Skin of body (tissue), 2 donors: Measurements from ENCODE around the gene RHEX. TPM values are rescaled to one million over a fixed set of nuclear protein-coding genes. Genes with fewer than 3 reads are reported as not detected.
"Not testable (repeated sequence)": the region's sequence is repeated elsewhere in the genome, so short reads cannot be mapped to it uniquely, and the experiment has no call there.

Experiments used
- DNase-seq: peaks from one replicate; lab custom pipeline; 2025; lab: John Stamatoyannopoulos, UW
- total RNA-seq: library from RNA; depleted of rRNA; stranded (reverse); fragments of >200 nt; gene quantifications from one replicate; pipeline ENCODE4 v1.2.3, GENCODE V29; 2014

The RHEX gene
- total RNA-seq, 1 donor from 2014 or later, result 5.5 TPM

DNA sequence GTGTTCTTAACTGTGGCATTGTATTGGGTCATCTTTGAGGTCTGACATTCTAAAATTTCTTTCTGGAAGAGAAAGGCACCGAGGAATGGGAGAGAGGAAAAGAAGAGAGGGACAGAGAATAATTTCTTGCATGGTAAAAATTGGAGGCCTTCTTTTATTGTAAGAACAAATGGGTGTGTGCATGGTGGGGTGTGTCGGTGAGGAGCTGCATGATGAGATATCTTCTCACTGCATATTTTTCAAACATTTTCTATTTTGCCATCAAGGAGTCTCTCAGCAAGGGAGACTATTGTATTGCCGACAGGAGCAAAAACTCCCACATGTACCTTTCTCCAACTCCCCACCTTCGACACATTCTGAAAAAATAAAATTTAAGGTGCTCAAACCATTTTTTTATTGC, 22.8 kb upstream of the RHEX start:
- no peak for DNase-seq

DNA sequence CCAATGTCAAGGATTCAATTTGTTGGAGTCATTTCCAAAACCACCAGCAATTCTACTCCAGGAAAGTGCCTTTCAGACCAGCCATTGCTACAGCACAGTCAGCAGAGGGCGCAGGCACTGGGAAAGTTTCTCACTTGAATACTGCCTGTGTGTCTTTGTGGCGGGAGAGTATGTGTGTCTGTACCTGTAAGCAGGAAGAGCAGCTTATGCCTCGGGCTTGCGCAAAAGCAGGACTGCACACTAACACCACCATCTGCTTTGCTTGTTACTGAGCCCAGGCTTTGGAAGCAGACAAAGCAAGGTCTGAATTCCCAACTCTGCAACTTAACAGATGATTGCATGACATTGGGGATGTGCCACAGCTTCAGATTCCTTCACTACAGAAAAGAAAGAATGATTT, 22.3 kb upstream of the RHEX start:
- DNase-seq, result peak; percentile 18

DNA sequence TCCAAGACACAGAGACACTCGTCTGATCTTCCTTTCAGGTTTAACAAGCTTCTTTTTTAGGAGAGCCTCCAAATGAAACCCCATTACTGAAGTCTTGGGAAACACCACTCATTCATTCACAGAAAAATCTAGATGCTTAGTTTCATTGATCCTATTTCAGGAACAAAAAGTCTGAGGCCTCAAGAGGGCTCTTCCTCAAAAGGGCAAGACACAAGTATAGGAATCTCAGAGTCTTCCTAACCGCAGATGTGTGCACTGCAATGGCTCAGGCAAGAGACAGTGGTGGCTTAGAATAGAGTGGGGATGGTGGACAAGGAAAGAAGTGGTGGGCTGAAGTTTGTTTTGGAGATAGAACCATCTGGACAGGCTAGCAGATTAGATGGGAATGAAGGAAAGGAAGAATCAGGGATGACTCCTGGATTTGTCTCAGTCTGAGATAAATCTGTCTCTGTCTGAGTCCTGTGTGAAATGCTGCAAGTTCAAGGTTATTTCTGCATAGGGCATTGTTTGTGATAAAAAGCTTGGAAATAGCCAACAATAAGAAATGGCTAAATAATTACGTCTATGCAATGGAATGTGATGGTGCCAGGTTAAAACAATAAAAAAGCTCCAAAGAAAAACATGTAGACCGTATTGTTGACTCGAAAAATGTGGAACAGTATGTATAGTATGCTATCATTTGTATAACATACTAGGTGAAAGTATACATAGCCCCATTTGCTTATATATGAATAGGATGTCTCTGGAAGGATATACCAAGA, 20.4 kb upstream of the RHEX start:
- DNase-seq, result no peak

DNA sequence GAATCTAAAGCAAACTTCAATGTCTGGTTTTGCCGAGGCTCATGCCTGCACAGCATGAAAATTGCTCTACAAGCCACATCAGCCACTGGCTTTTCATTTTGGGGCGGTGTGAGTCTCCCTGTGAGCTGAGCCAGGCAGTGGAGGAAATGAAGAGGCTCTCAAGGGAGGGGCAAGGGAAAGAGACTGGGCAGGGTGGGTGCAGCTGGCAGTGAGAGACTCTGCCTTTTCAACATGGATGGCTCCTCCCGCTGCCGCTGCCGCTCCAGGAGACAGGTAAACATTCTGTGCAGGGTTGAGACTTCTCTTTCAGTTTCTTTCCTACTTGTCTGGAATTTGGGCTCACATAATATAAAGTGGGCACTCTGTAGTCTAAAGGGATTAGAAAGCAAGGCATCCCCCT, 17.9 kb upstream of the RHEX start:
- DNase-seq, result no peak

DNA sequence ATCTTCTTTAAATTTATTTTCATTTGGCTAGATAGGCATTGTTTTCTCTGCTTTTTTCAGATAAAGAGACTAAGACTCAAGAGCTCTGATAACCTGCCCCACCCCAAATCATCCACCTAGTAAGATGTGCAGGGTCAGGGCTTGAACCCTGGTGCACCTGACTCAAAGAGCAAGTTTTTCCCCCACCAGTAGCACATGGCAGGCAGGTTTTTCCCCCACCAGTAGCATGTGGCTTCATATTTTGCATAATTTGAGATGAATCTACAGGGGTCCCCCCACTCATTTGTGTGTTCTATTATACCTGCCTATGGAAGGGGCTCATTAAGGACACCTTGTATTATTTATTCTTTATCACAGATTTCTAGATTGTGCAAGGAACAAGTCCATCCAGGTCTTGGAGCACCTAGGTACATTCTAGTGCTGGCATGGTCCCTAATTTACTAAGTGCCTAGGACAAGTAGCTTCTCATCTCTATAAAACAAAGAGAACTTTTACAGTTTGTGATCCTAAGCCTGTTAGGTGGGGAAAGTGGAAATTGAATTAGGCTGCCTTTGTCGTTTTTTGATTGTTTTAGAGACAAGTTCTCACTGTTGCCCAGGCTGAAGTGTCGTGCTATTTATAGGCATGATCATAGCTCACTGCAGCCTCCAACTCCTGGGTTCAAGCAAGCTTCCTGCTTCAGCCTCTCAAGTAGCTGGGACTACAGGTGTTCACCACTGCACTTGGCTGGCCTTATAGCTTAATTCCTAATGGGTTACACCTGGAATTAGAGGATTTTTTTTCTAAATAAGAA, 16.1 kb upstream of the RHEX start:
- DNase-seq, result no peak

DNA sequence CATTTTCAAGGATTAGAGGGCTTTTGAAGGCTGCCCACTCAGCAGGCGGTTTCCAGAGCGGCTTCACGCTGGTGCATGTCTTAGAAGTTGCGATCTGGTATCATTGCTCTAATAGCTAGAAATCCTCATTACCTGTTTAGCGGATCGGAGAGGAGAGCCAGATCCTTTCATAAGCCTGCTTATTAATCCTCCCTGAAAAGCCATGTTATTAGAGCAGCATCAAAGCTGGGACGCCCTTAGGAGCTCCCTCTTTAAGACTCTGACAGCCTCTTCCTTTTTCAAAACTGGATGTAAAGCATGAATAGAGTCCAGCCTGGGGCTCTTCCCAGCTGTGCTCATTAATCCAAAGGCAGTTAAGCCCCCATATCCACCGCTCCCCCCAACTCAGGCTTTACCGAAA, 15.4 kb upstream of the RHEX start:
- no peak for DNase-seq

DNA sequence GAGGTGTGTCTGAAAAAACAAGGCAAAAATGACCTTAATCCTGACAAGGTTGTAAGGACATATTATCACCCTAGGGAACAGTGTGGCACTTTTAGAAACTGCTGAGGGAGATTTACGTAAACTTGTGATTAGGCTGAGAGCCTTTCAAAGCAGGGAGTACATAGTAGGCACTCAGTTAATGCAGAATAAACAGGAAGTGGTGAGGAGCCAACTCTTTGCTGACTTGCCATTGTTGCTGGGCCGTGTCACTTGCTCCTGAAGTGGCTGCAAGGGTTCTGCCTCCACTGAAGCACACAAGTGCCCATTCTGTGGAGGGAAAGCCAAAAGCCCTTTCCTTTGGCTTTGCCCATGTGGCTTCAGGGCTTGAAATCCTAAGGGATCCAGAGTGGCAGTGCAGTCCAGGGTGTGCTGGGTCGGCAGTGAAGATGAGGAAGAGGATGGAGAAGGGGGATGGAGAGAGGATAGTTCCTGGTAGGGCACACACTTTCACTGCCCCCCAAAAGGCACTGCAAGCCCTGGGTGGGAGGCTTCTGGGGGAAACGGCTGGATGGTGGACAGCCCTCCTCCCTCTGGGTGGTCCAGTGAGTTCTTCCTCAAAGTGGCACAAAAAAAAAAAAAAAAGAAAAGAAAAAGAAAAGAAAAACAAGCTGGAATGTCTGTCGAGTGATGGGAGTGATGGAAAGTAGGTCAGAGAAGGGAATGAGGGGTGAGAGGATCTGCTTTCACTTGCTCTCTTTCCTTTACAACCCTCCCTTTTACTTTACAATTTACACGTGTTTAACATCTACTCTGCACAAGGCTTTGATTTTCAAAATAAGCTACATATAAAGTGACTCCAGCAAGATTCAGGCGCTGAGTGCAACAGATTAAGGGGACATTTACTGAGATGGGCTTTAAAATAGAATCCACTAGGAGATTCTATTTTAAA, 13.7 kb upstream of the RHEX start:
- no peak for DNase-seq

DNA sequence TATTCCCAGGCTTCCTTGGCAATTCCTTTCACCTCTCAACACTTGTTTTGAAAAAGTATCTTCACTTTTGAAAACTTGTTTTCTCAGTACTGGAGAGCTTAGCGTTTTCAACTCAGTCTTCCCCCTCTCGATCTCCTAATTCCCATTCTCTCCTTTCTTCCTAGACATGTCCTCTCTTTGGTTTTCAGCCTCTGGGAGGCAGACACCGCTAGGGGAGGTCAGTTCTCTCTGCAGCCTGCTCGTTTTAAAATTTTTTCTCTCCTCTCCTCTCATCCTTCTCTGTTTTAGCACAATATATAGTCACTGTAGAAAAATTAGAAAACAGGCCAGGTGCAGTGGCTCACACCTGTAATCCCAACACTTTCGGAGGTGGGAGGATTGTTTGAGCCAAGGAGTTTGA, 12.6 kb upstream of the RHEX start:
- DNase-seq, result no peak

DNA sequence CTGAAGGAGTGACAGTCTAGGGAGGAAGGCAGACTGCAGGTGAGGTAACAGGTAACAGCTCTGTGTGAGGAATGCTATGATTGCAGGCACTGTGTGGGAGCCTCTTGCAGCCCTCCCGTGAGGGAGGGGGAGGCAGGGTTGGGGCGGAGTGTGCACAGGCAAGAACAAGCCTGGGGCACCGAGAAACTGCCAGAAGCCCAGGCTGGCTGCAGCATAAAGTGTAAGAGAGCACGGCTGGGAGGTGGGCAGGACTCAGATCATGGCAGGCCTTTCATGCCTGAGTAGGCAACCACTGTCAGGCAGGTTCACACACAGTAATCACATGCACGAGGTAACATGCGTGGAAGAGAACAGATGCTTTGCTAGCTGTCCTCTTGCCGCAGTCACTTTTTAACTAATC, 11.3 kb upstream of the RHEX start:
- no peak for DNase-seq

DNA sequence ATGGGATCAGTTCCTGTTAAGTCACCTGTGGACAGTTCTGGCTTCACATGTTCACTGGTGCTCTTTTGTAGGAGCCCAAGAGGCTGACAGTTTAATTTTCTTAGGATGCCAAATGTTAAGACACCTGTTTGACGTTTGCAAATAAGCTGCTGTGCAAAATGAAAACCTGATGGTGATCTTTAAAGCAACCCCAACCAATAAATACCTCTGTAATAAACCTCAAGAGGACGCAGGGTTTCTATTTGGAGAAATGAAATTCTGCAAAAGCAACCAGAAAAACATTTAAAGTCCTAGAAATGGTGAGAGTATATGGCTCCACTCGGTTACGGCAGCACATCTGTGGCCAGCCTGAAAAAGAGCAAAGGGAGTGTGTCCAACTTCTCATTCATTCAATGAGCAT, 5.7 kb upstream of the RHEX start:
- DNase-seq, result no peak

DNA sequence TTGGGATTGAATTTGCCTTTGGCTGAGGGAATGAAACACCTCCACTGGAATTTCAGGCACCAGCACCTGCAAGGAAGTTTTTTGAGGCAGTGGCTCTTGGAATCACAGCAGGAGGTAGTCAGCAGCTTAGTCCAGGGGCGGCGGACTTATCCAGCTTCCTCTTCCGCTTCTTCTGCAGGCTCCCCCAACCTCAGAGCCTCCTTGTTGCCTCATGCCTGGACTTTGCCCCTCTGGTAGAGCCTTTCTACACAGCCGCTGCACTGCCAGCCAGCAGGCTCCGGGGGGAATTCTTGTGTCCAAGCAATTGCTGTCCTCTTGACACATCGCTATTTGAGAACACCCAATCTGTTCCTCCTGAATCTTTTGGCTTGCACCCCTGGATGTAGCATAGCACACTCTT, 4.4 kb upstream of the RHEX start:
- no peak for DNase-seq

DNA sequence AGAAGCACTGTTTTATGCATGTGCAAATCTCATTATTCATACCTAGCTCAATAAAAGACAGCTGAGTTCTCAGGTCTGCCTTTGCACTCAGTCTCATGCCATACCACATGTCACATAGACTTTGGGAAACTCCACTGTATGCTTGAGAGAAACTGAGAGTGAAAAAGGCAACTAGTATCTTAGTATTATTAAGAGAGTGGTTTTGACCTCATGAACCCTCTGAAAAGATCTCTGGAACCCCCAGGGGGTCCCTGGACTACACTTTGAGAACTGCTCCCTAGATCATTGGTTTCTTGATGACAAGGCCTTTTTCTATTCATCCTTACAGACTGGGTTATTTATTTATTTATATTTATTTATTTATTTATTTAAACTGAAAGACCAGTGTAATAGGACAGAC, 3.7 kb upstream of the RHEX start:
- no peak for DNase-seq

DNA sequence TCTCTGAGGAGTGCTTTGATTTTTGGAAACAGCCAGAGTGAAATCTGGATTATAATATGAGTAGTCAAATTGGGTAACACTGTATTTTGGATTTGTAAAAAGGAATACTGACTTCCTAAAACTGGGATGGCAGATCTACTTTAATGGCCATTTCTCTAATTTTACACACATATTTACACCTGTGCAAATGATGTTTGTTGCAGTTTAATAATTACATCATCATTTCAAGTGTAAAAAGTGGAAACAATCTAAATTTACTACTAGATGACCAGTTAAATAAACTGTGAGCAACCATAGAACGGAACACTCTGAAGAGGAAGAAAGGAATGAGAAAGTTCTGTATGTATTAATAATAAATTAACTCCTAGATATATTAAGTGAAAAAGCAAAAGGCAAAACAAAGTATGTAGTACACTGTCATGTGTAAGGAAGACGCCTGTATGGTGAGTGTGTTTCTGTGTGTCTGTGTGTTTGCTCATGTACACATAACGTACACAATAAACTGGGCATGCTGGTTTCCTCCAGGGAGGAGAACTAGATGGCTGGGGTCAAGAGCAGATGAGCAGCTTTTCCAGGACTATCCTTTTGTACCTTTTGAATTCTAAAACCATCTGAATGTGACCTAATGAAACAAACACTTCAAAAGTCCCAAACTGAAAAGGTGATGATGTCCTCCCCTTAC, 2.9 kb upstream of the RHEX start:
- DNase-seq, result no peak

DNA sequence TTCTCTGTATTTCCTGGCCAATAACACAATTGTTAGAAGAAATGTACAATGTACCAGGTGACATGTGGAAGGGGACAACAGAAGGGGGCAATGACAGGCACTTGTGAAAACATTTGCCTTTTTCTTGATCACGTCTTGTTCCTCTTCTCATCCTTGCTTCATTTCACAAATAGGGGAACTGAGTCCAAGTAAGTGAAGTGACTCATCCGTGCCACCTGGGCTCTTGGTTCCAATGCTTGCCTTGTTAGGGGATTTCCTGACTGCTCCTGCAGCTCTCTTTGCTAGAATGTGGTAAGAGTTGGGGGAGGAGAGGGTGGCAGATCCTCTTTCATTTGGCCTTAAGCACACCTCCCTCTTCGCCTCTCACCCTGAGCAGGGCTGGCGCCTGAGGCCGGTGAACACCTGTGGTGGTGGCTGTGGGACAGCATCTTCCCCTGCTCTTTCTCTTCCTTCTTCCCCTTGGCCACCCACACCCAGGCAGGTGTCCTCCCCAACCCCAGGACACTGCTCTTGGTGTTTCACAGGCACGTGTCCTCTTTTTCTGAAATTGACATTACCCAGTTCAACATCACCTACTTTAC, 2.2 kb upstream of the RHEX start:
- DNase-seq, result no peak

DNA sequence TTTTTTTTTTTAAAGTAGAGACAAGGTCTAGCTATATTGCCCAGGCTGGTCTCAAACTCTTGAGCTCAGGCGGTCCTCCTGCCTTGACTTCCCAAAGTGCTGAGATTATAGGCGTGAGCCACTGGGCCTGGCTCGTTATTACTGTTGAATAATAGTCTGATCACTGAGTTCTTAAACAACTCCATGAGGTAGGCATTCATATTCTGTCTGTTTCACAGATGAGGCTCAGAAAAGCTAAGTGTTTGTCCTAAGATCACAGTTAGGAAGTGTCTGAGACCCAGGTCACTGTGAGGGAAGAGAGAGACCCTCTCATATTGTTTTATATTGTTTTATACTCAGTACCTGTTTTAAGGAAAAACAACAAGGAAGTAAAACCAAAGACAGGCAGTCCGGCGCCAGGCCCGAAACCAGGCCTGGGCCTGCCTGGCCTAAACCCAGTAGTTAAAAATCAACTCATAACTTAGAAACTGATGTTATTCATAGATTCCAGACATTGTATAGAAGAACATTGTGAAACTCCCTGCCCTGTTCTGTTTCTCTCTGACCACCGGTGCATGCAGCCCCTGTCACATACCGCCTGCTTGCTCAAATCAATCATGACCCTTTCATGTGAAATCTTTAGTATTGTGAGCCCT, 625 bp upstream of the RHEX start:
- not testable (repeated sequence) for DNase-seq

DNA sequence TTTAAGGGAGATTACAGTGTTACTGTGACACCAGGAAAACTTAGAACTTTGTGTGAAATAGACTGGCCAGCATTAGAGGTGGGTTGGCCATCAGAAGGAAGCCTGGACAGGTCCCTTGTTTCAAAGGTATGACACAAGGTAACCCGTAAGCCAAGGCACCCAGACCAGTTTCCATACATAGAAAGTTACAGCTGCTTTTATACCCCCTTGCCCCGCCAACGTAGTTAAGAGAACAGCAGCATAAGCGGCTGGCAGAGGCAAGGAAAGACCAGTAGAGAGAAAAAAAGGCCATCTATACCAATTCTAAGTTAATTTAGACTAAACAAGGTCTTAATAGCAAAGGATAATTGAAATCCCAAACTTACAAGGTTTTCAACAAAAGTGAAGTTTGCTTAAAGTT, 643 bp downstream of the RHEX start:
- not testable (repeated sequence) for DNase-seq

DNA sequence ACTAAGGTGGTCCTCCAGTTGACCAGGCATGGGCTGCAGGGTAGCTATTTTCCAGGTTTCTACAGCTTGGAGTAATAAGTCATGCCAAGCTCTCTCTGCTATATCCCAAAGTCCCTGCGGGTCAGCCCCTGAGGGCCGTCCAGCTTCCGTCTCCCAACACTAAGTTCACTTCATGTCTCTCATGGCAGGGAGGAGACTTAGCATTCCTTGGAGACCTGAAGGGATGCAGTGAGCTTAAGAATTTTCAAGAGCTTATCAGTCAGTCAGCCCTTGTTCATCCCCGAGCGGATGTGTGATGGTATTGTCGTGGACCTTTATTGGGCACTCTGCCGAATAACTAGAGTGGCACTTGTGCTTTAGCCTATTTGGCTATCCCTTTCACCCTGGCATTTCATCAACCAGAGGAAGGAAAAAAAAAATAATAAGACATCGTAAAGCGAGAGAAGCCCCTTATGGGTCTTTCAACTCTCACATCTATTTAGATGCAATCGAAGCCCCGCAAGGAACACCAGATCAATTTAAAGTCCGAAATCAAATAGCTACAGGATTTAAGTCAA, 2.2 kb downstream of the RHEX start:
- not testable (repeated sequence) for DNase-seq

DNA sequence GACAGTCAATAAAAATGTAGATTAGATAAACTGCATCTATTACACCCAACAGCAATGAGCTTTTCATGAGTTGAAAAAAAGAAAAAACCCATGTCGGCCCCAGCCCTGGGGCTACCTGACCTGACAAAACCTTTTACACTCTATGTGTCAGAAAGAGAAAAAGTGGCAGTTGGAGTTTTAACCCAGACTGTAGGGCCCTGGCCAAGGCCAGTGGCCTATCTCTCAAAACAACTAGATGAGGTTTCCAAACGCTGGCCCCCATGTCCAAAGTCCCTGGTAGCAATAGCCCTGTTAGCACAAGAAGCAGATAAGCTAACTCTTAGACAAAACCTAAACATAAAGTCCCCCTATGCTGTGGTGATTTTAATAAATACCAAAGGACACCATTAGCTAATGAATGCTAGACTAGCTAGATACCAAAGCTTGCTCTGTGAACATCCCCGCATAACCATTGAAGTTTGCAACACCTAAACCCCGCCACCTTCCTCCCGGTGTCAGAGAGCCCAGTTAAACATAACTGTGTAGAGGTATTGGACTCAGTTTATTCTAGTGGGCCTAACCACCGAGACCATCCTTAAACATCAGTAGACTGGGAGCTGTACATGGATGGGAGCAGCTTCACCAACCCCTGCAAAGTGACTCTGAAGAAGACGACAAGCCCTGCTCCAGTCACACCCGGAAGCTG, 2.8 kb downstream of the RHEX start:
- not testable (repeated sequence) for DNase-seq

DNA sequence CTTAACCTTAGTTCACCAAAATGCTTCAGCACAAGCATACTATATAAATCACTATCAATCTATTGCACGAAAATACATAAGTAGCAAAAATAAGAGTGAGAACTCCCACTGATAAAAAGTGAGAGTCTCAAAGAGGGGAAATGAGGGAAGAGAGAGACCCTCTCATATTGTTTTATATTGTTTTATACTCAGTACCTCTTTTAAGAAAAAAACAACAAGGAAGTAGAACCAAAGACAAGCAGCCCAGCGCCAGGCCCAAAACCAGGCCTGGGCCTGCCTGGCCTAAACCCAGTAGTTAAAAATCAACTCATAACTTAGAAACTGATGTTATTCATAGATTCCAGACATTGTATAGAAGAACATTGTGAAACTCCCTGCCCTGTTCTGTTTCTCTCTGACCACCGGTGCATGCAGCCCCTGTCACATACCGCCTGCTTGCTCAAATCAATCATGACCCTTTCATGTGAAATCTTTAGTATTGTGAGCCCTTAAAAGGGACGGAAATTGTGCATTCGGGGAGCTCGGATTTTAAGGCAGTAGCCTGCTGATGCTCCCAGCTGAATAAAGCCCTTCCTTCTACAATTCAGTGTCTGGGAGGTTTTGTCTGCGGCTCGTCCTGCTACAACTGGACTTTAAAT, 5.4 kb downstream of the RHEX start:
- DNase-seq, result not testable (repeated sequence)
